Muscle layer of colon (tissue), 2 donors: ENCODE results near the gene SALL3.

Experiments used
- H3K27ac ChIP-seq: one replicate; pipeline ENCODE4 v1.7.0; 2013; ENCODE audit warnings: low read depth, mild to moderate bottlenecking, low read length, moderate library complexity
- H3K27me3 ChIP-seq, 2 donors: one replicate each; pipeline ENCODE4 v1.7.0; 2013; ENCODE audit warnings: low read length in 2 of 2, mild to moderate bottlenecking in 2 of 2; ENCODE audit not compliant: insufficient read depth in 2 of 2, control insufficient read depth in 1 of 2
- H3K36me3 ChIP-seq: one replicate; pipeline ENCODE4 v1.7.0; 2013; ENCODE audit warnings: mild to moderate bottlenecking, low read length; ENCODE audit not compliant: insufficient read depth
- H3K4me1 ChIP-seq: one replicate; pipeline ENCODE4 v1.7.0; 2013; ENCODE audit warnings: mild to moderate bottlenecking, low read length; ENCODE audit not compliant: insufficient read depth
- H3K4me3 ChIP-seq, 2 donors: one replicate each; pipeline ENCODE4 v1.7.0; 2013; ENCODE audit warnings: low read length in 2 of 2, low read depth in 1 of 2, mild to moderate bottlenecking in 1 of 2, moderate library complexity in 1 of 2
- H3K9ac ChIP-seq: one replicate; pipeline ENCODE4 v1.7.0; 2013; ENCODE audit warnings: low read length
- H3K9me3 ChIP-seq: one replicate; pipeline ENCODE4 v1.7.0; 2013; ENCODE audit warnings: mild to moderate bottlenecking, low read length
- donor health status: abdominal sarcoma.
- donor health status: Adenocarcinoma of cecum.

Gene SALL3

DNA sequence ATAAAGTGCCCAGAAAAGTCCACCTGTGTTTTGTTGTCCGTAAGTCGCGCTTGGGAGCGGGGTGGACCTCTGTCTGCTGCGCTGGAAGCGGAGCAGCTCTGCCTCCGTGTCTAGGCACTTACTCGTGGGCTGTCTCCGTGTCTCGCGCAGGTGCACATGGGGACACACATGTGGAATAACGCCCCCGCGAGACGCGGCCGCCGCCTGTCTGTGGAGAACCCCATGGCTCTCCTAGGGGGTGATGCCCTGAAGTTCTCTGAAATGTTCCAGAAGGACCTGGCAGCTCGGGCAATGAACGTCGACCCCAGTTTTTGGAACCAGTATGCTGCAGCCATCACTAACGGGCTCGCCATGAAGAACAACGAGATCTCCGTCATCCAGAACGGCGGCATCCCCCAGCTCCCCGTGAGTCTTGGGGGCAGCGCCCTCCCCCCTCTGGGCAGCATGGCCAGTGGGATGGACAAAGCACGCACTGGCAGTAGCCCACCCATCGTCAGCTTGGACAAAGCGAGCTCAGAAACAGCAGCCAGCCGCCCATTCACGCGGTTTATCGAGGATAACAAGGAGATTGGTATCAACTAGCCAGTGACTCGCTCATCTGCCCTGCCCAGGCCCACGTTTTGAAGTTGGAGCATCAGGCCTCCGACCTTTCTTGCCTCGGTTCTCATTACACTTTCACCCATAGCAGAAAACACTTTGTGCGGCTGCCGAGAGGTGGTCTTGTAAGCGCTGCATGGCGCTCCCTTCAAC, 17.3 kb downstream of the SALL3 start:
- Histone ChIP-seq H3K9ac (no peak overlapping the region), H3K4me3 (no peak overlapping the region), H3K4me1 (no peaks in the 10 kb centered on the region), H3K27me3 (no peaks in the 10 kb centered on the region), H3K27ac (no peak overlapping the region), H3K9me3 (no peaks in the 10 kb centered on the region), H3K36me3 (no peaks in the 10 kb centered on the region)

DNA sequence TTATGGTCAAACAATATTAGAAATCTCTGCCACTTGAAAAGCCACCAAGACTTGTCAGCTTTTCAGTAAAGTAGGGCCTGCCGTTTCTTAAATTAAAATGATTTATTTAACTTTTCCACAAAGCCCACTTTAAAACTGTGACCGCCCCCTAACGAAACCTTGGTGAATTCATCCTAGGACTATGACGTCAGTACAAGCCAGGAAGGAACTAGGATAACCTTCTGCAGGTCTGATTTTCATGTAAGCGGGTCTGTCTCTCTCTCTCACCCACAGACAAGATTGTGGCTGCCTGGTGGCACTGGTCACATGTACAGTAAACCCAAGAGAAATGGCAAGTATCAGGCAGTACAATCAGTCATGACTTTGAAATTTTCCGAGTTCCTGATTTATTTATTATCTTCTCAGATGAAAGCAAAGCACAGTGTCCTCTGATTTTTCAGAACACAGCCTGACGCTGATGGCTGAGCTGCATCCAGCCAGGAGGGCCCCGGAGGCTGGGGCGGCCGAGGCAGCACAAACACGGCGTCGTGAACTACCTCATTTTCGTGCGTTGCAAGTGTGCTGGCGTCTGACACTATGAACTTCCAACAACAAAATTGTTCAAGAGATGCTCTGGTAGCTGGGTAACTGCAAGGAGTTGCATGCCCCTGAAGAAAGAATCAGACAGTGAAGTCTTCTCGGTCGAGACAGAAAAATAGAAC, 18.9 kb downstream of the SALL3 start:
- H3K4me3 ChIP-seq: no peak overlapping the region
- no peak overlapping the region for H3K27ac ChIP-seq
- no peaks in the 10 kb centered on the region for H3K4me1 ChIP-seq
- H3K9me3 ChIP-seq: no peaks in the 10 kb centered on the region
- no peaks in the 10 kb centered on the region for H3K36me3 ChIP-seq
- H3K27me3 ChIP-seq: no peaks in the 10 kb centered on the region
- H3K9ac ChIP-seq: no peak overlapping the region

DNA sequence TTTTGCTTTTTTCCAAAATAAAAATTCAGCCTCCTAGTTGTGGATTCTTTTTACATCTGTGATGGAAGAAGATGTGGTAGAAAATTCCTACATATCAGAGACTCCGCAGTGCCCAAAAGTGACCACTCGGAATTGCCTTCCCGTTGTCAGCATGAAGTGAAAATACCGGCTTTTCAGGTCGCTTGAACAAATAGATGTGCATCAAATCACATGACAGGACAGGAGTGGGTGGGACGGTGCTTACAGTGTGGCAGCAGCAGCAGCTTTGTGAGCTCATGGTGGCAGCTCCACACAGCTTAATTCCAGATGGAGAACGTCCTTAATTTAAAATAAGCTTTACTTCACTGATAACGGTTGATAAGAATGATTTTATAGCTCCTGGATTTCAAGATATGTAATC, 20.3 kb downstream of the SALL3 start:
- H3K27me3 ChIP-seq: no peaks in the 10 kb centered on the region
- H3K9me3 ChIP-seq: no peaks in the 10 kb centered on the region
- no peak overlapping the region for H3K9ac ChIP-seq
- H3K4me1 ChIP-seq: no peaks in the 10 kb centered on the region
- H3K36me3 ChIP-seq: no peaks in the 10 kb centered on the region
- no peak overlapping the region for H3K4me3 ChIP-seq
- H3K27ac ChIP-seq: no peak overlapping the region

DNA sequence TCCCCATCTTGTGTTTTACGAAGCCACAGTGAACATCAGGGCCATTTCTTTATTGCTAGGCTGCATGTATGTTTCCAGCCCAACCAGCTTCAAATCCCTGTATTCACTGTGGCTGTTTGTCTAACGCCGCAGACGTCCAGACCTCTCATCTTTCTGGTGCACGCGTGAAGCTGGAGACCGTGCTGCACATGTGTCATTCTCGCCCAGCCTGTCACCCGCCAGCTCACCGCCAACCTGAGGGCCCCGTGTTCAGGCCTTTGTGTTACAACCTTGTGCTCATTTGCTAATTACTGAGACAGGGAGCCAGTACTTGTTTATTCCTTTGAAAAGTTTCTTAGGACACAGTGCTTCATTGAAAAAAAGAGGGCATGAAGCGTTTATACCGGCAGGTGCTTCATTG, 21.4 kb downstream of the SALL3 start:
- H3K4me1 ChIP-seq: no peaks in the 10 kb centered on the region
- H3K9me3 ChIP-seq: no peaks in the 10 kb centered on the region
- H3K27ac ChIP-seq: no peak overlapping the region
- H3K27me3 ChIP-seq: no peaks in the 10 kb centered on the region
- no peak overlapping the region for H3K9ac ChIP-seq
- H3K36me3 ChIP-seq: no peaks in the 10 kb centered on the region
- no peak overlapping the region for H3K4me3 ChIP-seq

DNA sequence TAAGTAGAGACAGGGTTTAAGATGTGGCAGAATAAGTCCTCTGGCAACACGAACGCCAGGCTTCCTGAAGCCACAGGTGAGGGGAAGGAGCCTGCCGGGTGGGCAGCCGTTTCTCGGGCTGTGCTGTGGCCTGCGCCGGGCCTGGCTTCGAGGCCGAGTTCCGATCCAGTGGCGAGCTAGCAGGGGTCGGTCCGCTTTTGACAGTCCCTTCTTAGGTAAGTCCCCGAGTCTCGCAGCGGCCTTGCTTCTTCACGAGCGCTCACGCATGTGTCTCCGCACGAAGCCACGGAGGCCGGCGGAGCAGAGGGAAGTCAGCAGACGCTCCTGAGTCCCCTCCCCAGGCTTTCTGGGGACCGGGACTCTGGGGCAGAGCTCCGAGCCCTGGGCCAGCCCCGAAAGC, 26.0 kb downstream of the SALL3 start:
- no peaks in the 10 kb centered on the region for H3K36me3 ChIP-seq
- no peaks in the 10 kb centered on the region for H3K9me3 ChIP-seq
- no peak overlapping the region for H3K4me3 ChIP-seq
- H3K9ac ChIP-seq: no peak overlapping the region
- no peaks in the 10 kb centered on the region for H3K4me1 ChIP-seq
- peaks cover 0 to 7% of the 10 kb centered on the region in 2 donors for H3K27me3 ChIP-seq
- H3K27ac ChIP-seq: no peak overlapping the region

DNA sequence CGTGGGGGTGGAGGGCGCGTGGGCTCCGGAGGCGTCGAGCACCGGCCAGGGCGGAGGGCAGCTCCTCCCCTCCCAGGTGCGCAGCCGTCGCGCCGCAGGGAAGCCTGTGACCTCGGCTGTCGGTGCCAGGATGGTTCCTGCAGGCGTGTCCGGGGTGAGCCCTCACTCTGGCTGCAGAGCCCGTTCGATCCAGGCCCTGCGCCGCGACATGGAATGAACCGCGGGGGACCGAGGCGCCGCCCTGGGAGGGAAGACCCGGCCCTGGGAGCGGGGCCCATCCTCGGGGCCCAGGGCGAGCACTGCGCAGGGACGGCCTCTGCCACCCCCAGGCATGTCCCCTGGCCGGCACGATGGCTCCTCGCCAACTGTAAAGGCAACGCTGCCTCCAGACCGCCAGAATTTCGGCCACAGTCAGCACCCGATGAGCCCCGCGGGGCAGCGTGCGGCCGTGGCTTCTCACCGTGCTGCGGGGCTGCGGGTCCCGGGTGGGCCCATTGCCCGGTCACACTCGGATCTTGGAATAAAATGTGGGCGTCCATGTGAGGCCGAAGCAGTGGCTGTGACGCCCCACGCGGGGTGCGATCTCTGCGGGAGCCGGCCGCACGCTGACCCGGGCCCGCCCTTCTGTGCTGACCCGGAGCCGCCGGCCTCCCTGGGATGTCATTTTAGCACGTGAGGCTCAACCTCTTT, 26.6 kb downstream of the SALL3 start:
- H3K4me1 ChIP-seq: no peaks in the 10 kb centered on the region
- H3K36me3 ChIP-seq: no peaks in the 10 kb centered on the region
- H3K4me3 ChIP-seq: no peak overlapping the region
- no peaks in the 10 kb centered on the region for H3K9me3 ChIP-seq
- peaks cover 0 to 7% of the 10 kb centered on the region in 2 donors for H3K27me3 ChIP-seq
- H3K27ac ChIP-seq: no peak overlapping the region
- H3K9ac ChIP-seq: no peak overlapping the region

DNA sequence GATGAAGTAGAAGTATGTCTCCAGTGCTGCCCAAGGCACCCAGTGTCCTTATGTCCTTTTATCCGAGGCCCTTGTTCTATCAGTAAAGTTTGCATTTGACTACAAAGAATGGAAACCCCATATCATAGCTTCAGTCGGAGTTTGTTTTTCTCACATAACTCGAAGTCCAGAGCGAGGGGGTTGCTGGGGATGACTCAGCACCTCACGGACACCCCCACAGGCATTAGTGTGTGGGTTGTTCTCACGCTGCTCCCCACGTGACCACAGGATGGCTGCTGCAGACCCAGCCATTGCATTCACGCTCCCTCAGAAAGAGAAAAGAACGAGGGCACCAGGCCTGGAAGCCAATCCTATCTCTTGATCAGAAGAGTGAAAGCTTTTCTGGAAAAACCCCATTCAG, 27.8 kb downstream of the SALL3 start:
- H3K4me3 ChIP-seq: no peak overlapping the region
- no peaks in the 10 kb centered on the region for H3K9me3 ChIP-seq
- H3K27ac ChIP-seq: no peak overlapping the region
- H3K9ac ChIP-seq: no peak overlapping the region
- no peaks in the 10 kb centered on the region for H3K36me3 ChIP-seq
- H3K4me1 ChIP-seq: no peaks in the 10 kb centered on the region
- H3K27me3 ChIP-seq: peaks cover 0 to 7% of the 10 kb centered on the region in 2 donors

DNA sequence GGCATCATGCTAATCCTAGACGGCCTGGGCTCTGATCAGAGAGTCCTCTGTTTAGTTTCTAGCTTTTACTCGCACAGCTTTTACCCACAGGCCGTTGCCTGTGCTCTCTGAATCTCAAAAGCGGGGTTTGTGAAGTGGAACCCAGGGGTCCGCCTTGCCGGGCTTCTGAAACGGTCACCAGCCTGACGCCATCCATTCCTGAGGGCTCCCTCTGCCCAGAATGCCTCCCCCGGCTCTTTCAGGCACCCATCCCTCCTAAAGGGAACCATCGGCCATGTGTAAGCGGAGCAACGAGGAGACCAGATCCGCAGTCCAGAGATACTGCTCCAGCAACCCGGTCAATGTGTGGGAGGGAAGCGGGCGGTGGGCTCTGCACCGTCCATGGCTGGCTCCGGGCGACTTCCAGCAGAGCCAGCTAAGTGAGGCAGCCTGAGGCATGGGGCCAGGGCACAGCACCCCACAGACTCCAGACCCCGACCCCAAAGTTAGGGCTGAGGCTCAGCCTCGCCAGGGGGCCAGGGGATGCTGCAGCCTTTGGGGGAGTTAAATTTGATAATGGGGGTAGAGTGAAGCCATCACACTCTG, 28.8 kb downstream of the SALL3 start:
- H3K4me1 ChIP-seq: no peaks in the 10 kb centered on the region
- H3K9me3 ChIP-seq: no peaks in the 10 kb centered on the region
- no peak overlapping the region for H3K9ac ChIP-seq
- no peak overlapping the region for H3K4me3 ChIP-seq
- no peaks in the 10 kb centered on the region for H3K36me3 ChIP-seq
- peaks cover 0 to 7% of the 10 kb centered on the region in 2 donors for H3K27me3 ChIP-seq
- no peak overlapping the region for H3K27ac ChIP-seq

DNA sequence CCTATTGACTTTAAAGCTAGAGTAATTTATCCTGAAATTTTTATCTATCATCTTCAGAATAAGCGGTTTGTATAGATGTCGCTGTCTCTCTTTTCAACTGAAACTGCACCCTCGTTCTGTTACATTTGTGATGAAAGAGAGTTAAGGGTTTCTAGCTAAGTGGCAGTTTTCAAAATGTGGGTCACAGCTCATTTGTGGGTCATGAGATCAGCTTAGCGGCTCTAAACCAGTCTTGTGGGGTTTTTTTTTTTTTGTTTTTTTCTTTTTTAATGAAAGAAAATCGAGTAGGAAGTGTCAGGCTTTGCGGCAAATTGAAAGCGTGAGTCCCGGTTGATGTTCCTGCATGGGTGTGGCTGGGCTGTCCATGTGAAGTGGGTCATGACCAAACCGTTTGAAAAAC, 31.2 kb downstream of the SALL3 start:
- Histone ChIP-seq H3K27ac (no peak overlapping the region), H3K4me1 (no peaks in the 10 kb centered on the region), H3K27me3 (peaks cover 0 to 7% of the 10 kb centered on the region in 2 donors), H3K9me3 (no peaks in the 10 kb centered on the region), H3K4me3 (no peak overlapping the region), H3K36me3 (no peaks in the 10 kb centered on the region), H3K9ac (no peak overlapping the region)

DNA sequence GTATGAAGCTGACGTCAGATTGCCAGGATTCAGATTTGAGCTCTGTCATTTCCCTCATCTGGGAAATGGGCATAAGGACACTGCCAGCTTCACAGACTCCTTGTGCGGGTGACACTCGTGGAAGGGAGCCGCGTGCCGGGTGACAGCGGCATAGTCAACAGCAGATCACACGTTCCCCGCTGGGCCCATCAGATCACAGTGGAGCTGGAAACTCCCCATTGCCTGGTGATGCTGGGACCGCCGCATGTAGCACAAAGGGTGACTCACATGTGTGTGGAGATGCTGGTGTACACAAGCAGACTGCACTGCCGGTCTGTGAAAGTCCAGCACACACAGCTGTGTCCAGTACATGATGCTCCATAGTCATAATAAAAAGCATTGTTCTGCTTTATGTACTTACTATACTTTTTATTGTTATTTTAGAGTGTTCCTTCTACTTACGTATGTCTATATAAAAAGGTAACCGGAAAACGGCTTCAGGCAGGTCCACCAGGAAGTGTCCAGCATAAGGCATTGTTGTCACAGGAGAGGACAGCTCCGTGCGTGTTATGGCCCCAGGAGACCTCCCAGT, 31.8 kb downstream of the SALL3 start:
- Histone ChIP-seq H3K27ac (no peak overlapping the region), H3K36me3 (no peaks in the 10 kb centered on the region), H3K4me3 (no peak overlapping the region), H3K9ac (no peak overlapping the region), H3K27me3 (peaks cover 0 to 7% of the 10 kb centered on the region in 2 donors), H3K9me3 (no peaks in the 10 kb centered on the region), H3K4me1 (no peaks in the 10 kb centered on the region)

DNA sequence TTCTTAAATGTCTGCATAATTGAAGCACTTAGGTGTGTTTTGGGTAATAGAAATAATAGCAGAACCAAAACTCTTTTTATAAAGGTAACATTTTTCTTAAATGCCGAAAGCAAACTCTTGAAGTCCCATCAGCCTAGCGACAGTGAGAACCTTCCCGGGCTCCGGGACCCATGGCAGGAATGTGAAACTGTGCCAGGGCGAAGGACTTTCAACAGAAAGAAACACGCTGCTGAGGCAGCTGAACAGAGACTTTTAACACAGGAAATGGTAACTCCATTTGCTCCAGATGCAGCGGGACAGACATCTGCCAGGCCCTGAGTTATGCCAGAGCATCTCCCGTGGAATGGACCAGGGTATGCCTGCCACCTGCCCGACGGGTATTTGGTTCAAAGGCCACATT, 34.3 kb downstream of the SALL3 start:
- Histone ChIP-seq H3K9ac (no peak overlapping the region), H3K27ac (no peak overlapping the region), H3K9me3 (no peaks in the 10 kb centered on the region), H3K27me3 (peaks cover 0 to 5% of the 10 kb centered on the region in 2 donors), H3K36me3 (no peaks in the 10 kb centered on the region), H3K4me1 (no peaks in the 10 kb centered on the region), H3K4me3 (no peak overlapping the region)
